ENCODE results near the gene UBE2K. TPM values are rescaled to one million over a fixed set of nuclear protein-coding genes. Genes with fewer than 3 reads are reported as not detected.

The UBE2K gene
- total and polyA plus RNA-seq, 2 of the 13 experiments (the other 11 are each of a cell fraction or from before 2014, with no cell fraction given) = 36.2 to 81.0 TPM

GRCh38 chr4:39648213-39648612, 49.7 kb upstream of the UBE2K start (continued):
- TF ChIP-seq SMARCE1 (IDR thresholded peaks at IDR 0.05; ENCODE audit: borderline replicate concordance) = no peak
- TF ChIP-seq FOXP1 (IDR thresholded peaks at IDR 0.05) = no peak
- TF ChIP-seq FOXP1 (CRISPR knock-in tag; IDR thresholded peaks at IDR 0.05) = no peak; the same call in 1 of the 2 replicates
- peak; percentile 54; the same call in 1 of the 2 replicates for TF ChIP-seq HMG20A (CRISPR knock-in tag; IDR thresholded peaks at IDR 0.05; ENCODE audit: borderline replicate concordance)
- no peak for TF ChIP-seq TBX3 (IDR thresholded peaks at IDR 0.05; ENCODE audit: borderline replicate concordance)
- no peak for TF ChIP-seq ZNF441 (CRISPR knock-in tag; IDR thresholded peaks at IDR 0.05; ENCODE audit: borderline replicate concordance)
- no peak for TF ChIP-seq TCF7 (IDR thresholded peaks at IDR 0.05; ENCODE audit: low read depth)
- 0 out of 2 replicates have a peak, but pooled peaks have one; percentile 46 for TF ChIP-seq SIX1 (CRISPR knock-in tag; IDR thresholded peaks at IDR 0.05; ENCODE audit: borderline replicate concordance)
- TF ChIP-seq SNAPC2 (CRISPR knock-in tag; IDR thresholded peaks at IDR 0.05) = no peak
- TF ChIP-seq NCOR1 (IDR thresholded peaks at IDR 0.05; ENCODE audit: borderline replicate concordance, low read length) = peak; percentile 67
- TF ChIP-seq CEBPG (CRISPR knock-in tag; IDR thresholded peaks at IDR 0.05) = peak; percentile 90
- TF ChIP-seq, protein P1, sequence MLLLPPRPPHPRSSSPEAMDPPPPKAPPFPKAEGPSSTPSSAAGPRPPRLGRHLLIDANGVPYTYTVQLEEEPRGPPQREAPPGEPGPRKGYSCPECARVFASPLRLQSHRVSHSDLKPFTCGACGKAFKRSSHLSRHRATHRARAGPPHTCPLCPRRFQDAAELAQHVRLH (CRISPR knock-in tag; IDR thresholded peaks at IDR 0.05; ENCODE audit: borderline replicate concordance, low read depth) = no peak
- TF ChIP-seq POLR2G (IDR thresholded peaks at IDR 0.05; ENCODE audit: low read depth, low read length) = no peak
- TF ChIP-seq TFE3 (CRISPR knock-in tag; IDR thresholded peaks at IDR 0.05) = 0 out of 2 replicates have a peak, but pooled peaks have one; percentile 25
- peak; percentile 37; the same call in 1 of the 2 replicates for TF ChIP-seq NR2F6 (IDR thresholded peaks at IDR 0.05)
- 0 out of 2 replicates have a peak, but pooled peaks have one; percentile 44 for TF ChIP-seq NR2F6 (CRISPR knock-in tag; IDR thresholded peaks at IDR 0.05)
- no peak for TF ChIP-seq ZBTB38 (CRISPR knock-in tag; IDR thresholded peaks at IDR 0.05)
- no peak for TF ChIP-seq ZNF318 (CRISPR knock-in tag; IDR thresholded peaks at IDR 0.05)

Measured in HepG2 (cell line).